Fibroblast of lung (primary cell): ENCODE data around the gene GREM2. TPM values are rescaled to one million over a fixed set of nuclear protein-coding genes. Genes with fewer than 3 reads are reported as not detected.

Source experiments
- DNase-seq, 2 donors: peaks; one replicate each; pipeline versions ENCODE4 v3.0.0 to v3.0.0-alpha.2; 2010; ENCODE audit warnings: low read depth in 2 of 2
- H2AFZ ChIP-seq: 2 replicates; pipeline ENCODE4 v1.5.1; 2012; ENCODE audit warnings: low read length, control low read depth, inconsistent platforms
- H3K27ac ChIP-seq: 2 replicates; pipeline ENCODE4 v1.5.1; 2011; ENCODE audit warnings: low read length, control low read depth; ENCODE audit not compliant: insufficient read depth
- H3K27me3 ChIP-seq: 2 replicates; pipeline ENCODE4 v1.5.1; 2011; ENCODE audit warnings: mild to moderate bottlenecking, low read length; ENCODE audit not compliant: control insufficient read depth, insufficient read depth
- H3K36me3 ChIP-seq: 2 replicates; pipeline ENCODE4 v1.5.1; 2011; ENCODE audit warnings: low read length; ENCODE audit not compliant: control insufficient read depth, insufficient read depth
- H3K4me1 ChIP-seq: 2 replicates; pipeline ENCODE4 v1.5.1; 2011; ENCODE audit warnings: low read length; ENCODE audit not compliant: control insufficient read depth, insufficient read depth; ENCODE audit errors: extremely low read depth
- H3K4me2 ChIP-seq: 2 replicates; pipeline ENCODE4 v1.5.1; 2011; ENCODE audit warnings: low read length, control low read depth; ENCODE audit not compliant: insufficient read depth; ENCODE audit errors: extremely low read depth
- H3K4me3 ChIP-seq, 4 experiments: fragments of 200-600 bp in 1 of 4; sonication (generic) in 1 of 4; replicated peaks in 1 of 4; 2 replicates each; pipeline ENCODE4 v1.5.1; 2011 to 2016; ENCODE audit warnings: low read length in 4 of 4, low read depth in 3 of 4, mild to moderate bottlenecking in 3 of 4, control low read depth in 2 of 4, inconsistent platforms in 1 of 4, mixed read lengths in 1 of 4; ENCODE audit not compliant: insufficient read depth in 1 of 4; ENCODE audit errors: control extremely low read depth in 1 of 4
- H3K79me2 ChIP-seq: 2 replicates; pipeline ENCODE4 v1.5.1; 2012; ENCODE audit warnings: mild to moderate bottlenecking, low read length, inconsistent platforms; ENCODE audit not compliant: control insufficient read depth, insufficient read depth
- H3K9ac ChIP-seq: 2 replicates; pipeline ENCODE4 v1.5.1; 2011; ENCODE audit warnings: mild to moderate bottlenecking, low read length, control low read depth; ENCODE audit not compliant: insufficient read depth
- H3K9me3 ChIP-seq: 2 replicates; pipeline ENCODE4 v1.5.1; 2012; ENCODE audit warnings: low read depth, low read length; ENCODE audit not compliant: control insufficient read depth, insufficient read depth
- H4K20me1 ChIP-seq: 2 replicates; pipeline ENCODE4 v1.5.1; 2011; ENCODE audit warnings: low read length; ENCODE audit not compliant: control insufficient read depth, insufficient read depth; ENCODE audit errors: extremely low read depth
- EZH2 ChIP-seq: IDR thresholded peaks from 2 replicates; pipeline ENCODE4 v1.5.1; 2012; ENCODE audit warnings: low read length, control low read depth, mild to moderate bottlenecking; ENCODE audit errors: missing control alignments
- polyA plus RNA-seq, 2 donors: library from polyadenylated mRNA; depleted of rRNA in 1 of 2; stranded (reverse) in 1 of 2; unstranded in 1 of 2; fragments of >200 nt; gene quantifications; 2 replicates each; pipeline ENCODE4 v1.2.1, GENCODE V29; 2011 to 2012; ENCODE audit warnings: missing spikeins in 1 of 2
- total RNA-seq: library from RNA; depleted of rRNA; stranded (reverse); fragments of >200 nt; gene quantifications from 2 replicates; pipeline ENCODE4 v1.2.1, GENCODE V29; 2014
- TF ChIP-seq, protein P1 (sequence below), 2 donors: IDR thresholded peaks in 1 of 2; conservative IDR thresholded peaks in 1 of 2; 1 replicate in 1 of 2; 2 replicates in 1 of 2; pipeline ENCODE4 v1.5.1; 2011 to 2012; ENCODE audit warnings: low read length in 2 of 2, control low read depth in 1 of 2, inconsistent platforms in 1 of 2, low read depth in 1 of 2, mild to moderate bottlenecking in 1 of 2

The GREM2 gene
- total and polyA plus RNA-seq, 2 donors (not counting 1 experiment from before 2014, with no cell fraction given) = 6.9 to 21.1 TPM

DNA sequence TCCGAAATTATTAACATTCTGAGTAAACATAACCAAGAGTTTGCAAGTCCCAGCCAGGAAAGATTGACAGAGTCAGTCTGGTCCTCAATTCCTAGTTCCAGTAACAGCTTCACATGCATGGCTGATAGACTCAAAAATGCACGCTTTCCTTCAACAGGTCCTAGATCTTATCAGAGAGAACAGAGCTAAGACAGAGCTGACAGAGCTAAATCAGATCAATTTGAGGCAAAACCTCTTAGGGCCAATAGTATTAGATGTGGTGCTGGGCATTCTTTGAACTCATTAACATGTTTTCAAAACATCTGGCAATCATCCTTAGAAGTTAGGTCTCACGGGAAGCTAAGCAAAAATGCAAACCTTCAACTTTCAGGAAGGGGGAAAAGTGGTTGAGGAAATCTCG, 114.0 kb downstream of the GREM2 start:
- Histone ChIP-seq H3K27ac (no peak overlapping the region), H3K4me1 (peaks cover 2% of the 10 kb centered on the region), H3K36me3 (no peaks in the 10 kb centered on the region), H4K20me1 (no peaks in the 10 kb centered on the region), H3K79me2 (no peaks in the 10 kb centered on the region), H3K9ac (no peak overlapping the region), H3K4me2 (no peak overlapping the region), H3K27me3 (no peaks in the 10 kb centered on the region), H3K4me3 (no peak overlapping the region), H3K9me3 (no peaks in the 10 kb centered on the region), H2AFZ (peak overlapping the region; percentile 17)
- TF ChIP-seq, protein P1, sequence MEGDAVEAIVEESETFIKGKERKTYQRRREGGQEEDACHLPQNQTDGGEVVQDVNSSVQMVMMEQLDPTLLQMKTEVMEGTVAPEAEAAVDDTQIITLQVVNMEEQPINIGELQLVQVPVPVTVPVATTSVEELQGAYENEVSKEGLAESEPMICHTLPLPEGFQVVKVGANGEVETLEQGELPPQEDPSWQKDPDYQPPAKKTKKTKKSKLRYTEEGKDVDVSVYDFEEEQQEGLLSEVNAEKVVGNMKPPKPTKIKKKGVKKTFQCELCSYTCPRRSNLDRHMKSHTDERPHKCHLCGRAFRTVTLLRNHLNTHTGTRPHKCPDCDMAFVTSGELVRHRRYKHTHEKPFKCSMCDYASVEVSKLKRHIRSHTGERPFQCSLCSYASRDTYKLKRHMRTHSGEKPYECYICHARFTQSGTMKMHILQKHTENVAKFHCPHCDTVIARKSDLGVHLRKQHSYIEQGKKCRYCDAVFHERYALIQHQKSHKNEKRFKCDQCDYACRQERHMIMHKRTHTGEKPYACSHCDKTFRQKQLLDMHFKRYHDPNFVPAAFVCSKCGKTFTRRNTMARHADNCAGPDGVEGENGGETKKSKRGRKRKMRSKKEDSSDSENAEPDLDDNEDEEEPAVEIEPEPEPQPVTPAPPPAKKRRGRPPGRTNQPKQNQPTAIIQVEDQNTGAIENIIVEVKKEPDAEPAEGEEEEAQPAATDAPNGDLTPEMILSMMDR (conservative IDR thresholded peaks at IDR 0.05 in 1 of 2, IDR thresholded peaks at IDR 0.05 in 1 of 2; ENCODE audit: low read depth in 1 of 2, low read length in 2 of 2) = no peak
- TF ChIP-seq EZH2 = no peak
- DNase-seq = no peak

DNA sequence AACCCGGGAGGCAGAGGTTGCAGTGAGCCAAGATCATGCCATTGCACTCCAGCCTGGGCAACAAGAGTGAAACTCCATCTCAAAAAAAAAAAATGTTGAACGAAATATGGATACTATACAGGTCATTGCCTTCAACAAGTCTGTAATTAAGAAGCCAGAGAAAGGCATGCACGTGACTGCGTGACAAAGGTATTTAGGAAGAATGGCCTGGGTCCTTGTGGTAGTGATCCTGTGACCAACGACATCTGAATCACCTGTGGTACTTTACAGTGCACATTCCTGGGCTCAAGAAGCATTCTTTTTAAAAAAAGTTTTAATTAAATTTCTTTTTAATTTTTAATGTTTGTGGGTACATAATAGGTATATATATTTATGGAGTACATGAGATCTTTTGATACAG, 115.0 kb downstream of the GREM2 start:
- DNase-seq = peak in 1 of 2 donors; percentile 61
- TF ChIP-seq EZH2 = no peak
- TF ChIP-seq, protein P1 (conservative IDR thresholded peaks at IDR 0.05 in 1 of 2, IDR thresholded peaks at IDR 0.05 in 1 of 2; ENCODE audit: low read depth in 1 of 2, low read length in 2 of 2) = no peak
- H3K9me3 ChIP-seq = no peaks in the 10 kb centered on the region

GRCh38 chr1:240496356-240496755, 115.6 kb downstream of the GREM2 start:
- Histone ChIP-seq H3K4me3 (no peak overlapping the region), H3K36me3 (peaks cover 2% of the 10 kb centered on the region), H3K9ac (no peak overlapping the region), H2AFZ (no peak overlapping the region), H3K27me3 (no peaks in the 10 kb centered on the region), H3K79me2 (no peaks in the 10 kb centered on the region), H4K20me1 (no peaks in the 10 kb centered on the region), H3K4me2 (no peak overlapping the region), H3K27ac (no peak overlapping the region), H3K4me1 (peaks cover 2% of the 10 kb centered on the region), H3K9me3 (no peaks in the 10 kb centered on the region)
- no peak for DNase-seq
- TF ChIP-seq, protein P1 (conservative IDR thresholded peaks at IDR 0.05 in 1 of 2, IDR thresholded peaks at IDR 0.05 in 1 of 2; ENCODE audit: low read depth in 1 of 2, low read length in 2 of 2) = no peak
- no peak for TF ChIP-seq EZH2

More for the DNA sequence above, 115.0 kb downstream of the GREM2 start:
- H3K4me1 ChIP-seq = peaks cover 2% of the 10 kb centered on the region
- H3K27me3 ChIP-seq = no peaks in the 10 kb centered on the region
- no peak overlapping the region for H3K9ac ChIP-seq
- no peak overlapping the region for H2AFZ ChIP-seq
- no peak overlapping the region for H3K4me3 ChIP-seq
- H3K79me2 ChIP-seq = no peaks in the 10 kb centered on the region
- H3K36me3 ChIP-seq = peaks cover 2% of the 10 kb centered on the region
- no peak overlapping the region for H3K27ac ChIP-seq
- no peaks in the 10 kb centered on the region for H4K20me1 ChIP-seq
- H3K4me2 ChIP-seq = no peak overlapping the region
